Measurements from ENCODE around the gene CTNNA3. TPM values are rescaled to one million over a fixed set of nuclear protein-coding genes. Genes with fewer than 3 reads are reported as not detected.

Gene CTNNA3
- total RNA-seq, 1 experiment from 2014 or later, result not detected

DNA sequence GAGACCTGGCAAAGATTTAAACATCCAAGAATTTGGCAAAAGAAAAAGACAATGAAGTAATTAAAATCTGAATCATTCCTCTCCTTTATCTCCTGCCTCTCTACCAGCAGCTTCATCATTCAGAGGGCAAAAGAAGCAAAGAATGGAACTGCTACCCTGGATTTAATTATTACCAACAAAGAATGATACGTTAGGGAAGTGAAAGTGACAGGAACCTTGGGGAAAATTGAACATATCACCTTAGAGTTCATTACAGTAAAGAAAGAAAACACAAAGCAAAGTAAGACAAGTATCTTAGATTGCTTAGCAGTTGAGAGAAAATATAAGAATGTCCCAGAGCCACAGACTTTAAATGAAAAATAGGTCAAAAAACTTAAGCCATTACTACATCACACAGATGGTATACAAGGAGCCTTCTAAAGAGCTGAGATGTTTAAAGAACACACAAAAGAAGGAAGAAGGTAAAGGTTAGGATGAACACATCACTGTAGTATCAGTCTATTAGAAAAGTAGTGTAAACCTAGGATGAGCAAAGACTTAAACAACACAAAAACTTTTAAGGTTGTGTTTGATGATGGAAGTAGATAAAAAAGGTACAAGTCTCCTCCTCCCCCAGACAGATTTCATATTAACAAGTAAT is 17.5 kb downstream of the CTNNA3 start:
- Mint-ChIP-seq H3K27ac (ENCODE audit: unreplicated experiment) (no peak overlapping the region), H3K36me3 (ENCODE audit: insufficient read depth, unreplicated experiment) (no peaks in the 10 kb centered on the region), H3K4me1 (ENCODE audit: low read depth, unreplicated experiment) (no peaks in the 10 kb centered on the region), H3K4me3 (ENCODE audit: low read depth, unreplicated experiment) (no peak overlapping the region), H3K9me3 (ENCODE audit: low read depth, unreplicated experiment) (no peaks in the 10 kb centered on the region), H3K27me3 (ENCODE audit: unreplicated experiment) (peaks cover 52% of the 10 kb centered on the region)
- intact Hi-C loops (cut with micrococcal nuclease; ENCODE audit: unreplicated experiment), result no loop called here
- TF ChIP-seq, protein P1, sequence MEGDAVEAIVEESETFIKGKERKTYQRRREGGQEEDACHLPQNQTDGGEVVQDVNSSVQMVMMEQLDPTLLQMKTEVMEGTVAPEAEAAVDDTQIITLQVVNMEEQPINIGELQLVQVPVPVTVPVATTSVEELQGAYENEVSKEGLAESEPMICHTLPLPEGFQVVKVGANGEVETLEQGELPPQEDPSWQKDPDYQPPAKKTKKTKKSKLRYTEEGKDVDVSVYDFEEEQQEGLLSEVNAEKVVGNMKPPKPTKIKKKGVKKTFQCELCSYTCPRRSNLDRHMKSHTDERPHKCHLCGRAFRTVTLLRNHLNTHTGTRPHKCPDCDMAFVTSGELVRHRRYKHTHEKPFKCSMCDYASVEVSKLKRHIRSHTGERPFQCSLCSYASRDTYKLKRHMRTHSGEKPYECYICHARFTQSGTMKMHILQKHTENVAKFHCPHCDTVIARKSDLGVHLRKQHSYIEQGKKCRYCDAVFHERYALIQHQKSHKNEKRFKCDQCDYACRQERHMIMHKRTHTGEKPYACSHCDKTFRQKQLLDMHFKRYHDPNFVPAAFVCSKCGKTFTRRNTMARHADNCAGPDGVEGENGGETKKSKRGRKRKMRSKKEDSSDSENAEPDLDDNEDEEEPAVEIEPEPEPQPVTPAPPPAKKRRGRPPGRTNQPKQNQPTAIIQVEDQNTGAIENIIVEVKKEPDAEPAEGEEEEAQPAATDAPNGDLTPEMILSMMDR (IDR thresholded peaks at IDR 0.05; ENCODE audit: unreplicated experiment), result no peak
- BruUV-seq (replicated peaks), result no TSS peak
- no peak for DNase-seq
- CTCF ChIA-PET, result interaction anchor here (1.4 kb wide), 1 partner anchor 18 kb away, joined by 3 read pairs; no protein-coding TSS in a partner anchor

GRCh38 chr10:67676208-67676825 is 19.7 kb downstream of the CTNNA3 start:
- Mint-ChIP-seq H3K4me3 (ENCODE audit: low read depth, unreplicated experiment) (no peak overlapping the region), H3K4me1 (ENCODE audit: low read depth, unreplicated experiment) (no peaks in the 10 kb centered on the region), H3K27ac (ENCODE audit: unreplicated experiment) (no peak overlapping the region), H3K36me3 (ENCODE audit: insufficient read depth, unreplicated experiment) (no peaks in the 10 kb centered on the region), H3K9me3 (ENCODE audit: low read depth, unreplicated experiment) (no peaks in the 10 kb centered on the region), H3K27me3 (ENCODE audit: unreplicated experiment) (peaks cover 53% of the 10 kb centered on the region)
- TF ChIP-seq, protein P1 (IDR thresholded peaks at IDR 0.05; ENCODE audit: unreplicated experiment), result no peak
- intact Hi-C loops (cut with micrococcal nuclease; ENCODE audit: unreplicated experiment), result no loop called here
- CTCF ChIA-PET, result no interaction called here
- BruUV-seq (replicated peaks), result no TSS peak
- DNase-seq, result no peak

DNA sequence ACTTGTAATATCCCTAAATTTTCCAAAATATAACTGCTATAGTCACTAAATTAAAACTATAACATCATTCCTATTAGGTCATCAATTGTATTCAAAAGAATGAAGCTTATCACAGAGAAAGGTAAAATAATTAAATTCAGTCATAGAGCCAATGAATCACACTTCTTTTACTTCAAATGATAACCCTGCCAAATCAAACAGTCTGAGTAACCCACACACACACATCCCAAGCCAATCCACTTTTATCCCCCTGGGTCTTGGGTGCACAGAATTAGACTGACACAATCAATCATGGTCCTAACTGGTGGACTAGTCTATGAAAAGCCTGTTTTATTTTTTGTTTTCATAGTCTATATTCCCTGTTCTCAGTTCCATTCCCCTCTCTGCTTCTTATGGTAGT is 25.6 kb downstream of the CTNNA3 start:
- DNase-seq, result no peak
- no peak overlapping the region for H3K27ac Mint-ChIP-seq (ENCODE audit: unreplicated experiment)
- CTCF ChIA-PET, result no interaction called here
- H3K4me1 Mint-ChIP-seq (ENCODE audit: low read depth, unreplicated experiment), result no peaks in the 10 kb centered on the region
- H3K4me3 Mint-ChIP-seq (ENCODE audit: low read depth, unreplicated experiment), result no peak overlapping the region
- BruUV-seq (replicated peaks), result no TSS peak
- H3K9me3 Mint-ChIP-seq (ENCODE audit: low read depth, unreplicated experiment), result no peaks in the 10 kb centered on the region
- intact Hi-C loops (cut with micrococcal nuclease; ENCODE audit: unreplicated experiment), result no loop called here
- TF ChIP-seq, protein P1 (IDR thresholded peaks at IDR 0.05; ENCODE audit: unreplicated experiment), result no peak
- H3K36me3 Mint-ChIP-seq (ENCODE audit: insufficient read depth, unreplicated experiment), result no peaks in the 10 kb centered on the region
- peaks cover 28% of the 10 kb centered on the region for H3K27me3 Mint-ChIP-seq (ENCODE audit: unreplicated experiment)

DNA sequence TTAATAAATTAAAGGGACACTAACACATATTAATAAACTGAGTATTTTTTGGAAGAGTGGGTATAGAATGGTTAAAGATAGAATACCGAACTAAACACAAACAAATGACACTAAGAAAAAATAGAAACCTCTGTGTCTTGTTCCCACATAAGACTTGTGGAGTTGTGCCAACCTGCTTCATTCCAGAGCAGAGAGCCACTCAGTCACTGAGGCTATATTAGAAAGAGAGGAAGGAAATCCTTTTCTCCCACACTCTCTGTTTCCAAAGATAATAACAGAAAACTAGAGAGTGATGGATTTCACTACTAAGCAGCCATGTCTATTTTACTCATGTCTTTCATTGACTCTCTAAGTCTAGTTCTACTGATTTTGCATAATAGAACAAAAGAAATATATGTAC is 26.0 kb downstream of the CTNNA3 start:
- Mint-ChIP-seq H3K27ac (ENCODE audit: unreplicated experiment) (no peak overlapping the region), H3K9me3 (ENCODE audit: low read depth, unreplicated experiment) (no peaks in the 10 kb centered on the region), H3K4me3 (ENCODE audit: low read depth, unreplicated experiment) (no peak overlapping the region), H3K4me1 (ENCODE audit: low read depth, unreplicated experiment) (no peaks in the 10 kb centered on the region), H3K27me3 (ENCODE audit: unreplicated experiment) (peaks cover 24% of the 10 kb centered on the region), H3K36me3 (ENCODE audit: insufficient read depth, unreplicated experiment) (no peaks in the 10 kb centered on the region)
- CTCF ChIA-PET, result no interaction called here
- BruUV-seq (replicated peaks), result no TSS peak
- TF ChIP-seq, protein P1 (IDR thresholded peaks at IDR 0.05; ENCODE audit: unreplicated experiment), result no peak
- DNase-seq, result no peak
- intact Hi-C loops (cut with micrococcal nuclease; ENCODE audit: unreplicated experiment), result no loop called here
